Fibroblast of skin of right quadriceps (primary cell): Measurements from ENCODE around the gene EFCAB8.
A peak's percentile ranks its signal among the peaks of the same experiment; 100 is the strongest.
"Not testable (repeated sequence)": the region's sequence is repeated elsewhere in the genome, so short reads cannot be mapped to it uniquely, and the experiment has no call there.

Source experiments
- DNase-seq: peaks from one replicate; pipeline ENCODE4 v3.0.0-alpha.2; 2013

The EFCAB8 gene

DNA sequence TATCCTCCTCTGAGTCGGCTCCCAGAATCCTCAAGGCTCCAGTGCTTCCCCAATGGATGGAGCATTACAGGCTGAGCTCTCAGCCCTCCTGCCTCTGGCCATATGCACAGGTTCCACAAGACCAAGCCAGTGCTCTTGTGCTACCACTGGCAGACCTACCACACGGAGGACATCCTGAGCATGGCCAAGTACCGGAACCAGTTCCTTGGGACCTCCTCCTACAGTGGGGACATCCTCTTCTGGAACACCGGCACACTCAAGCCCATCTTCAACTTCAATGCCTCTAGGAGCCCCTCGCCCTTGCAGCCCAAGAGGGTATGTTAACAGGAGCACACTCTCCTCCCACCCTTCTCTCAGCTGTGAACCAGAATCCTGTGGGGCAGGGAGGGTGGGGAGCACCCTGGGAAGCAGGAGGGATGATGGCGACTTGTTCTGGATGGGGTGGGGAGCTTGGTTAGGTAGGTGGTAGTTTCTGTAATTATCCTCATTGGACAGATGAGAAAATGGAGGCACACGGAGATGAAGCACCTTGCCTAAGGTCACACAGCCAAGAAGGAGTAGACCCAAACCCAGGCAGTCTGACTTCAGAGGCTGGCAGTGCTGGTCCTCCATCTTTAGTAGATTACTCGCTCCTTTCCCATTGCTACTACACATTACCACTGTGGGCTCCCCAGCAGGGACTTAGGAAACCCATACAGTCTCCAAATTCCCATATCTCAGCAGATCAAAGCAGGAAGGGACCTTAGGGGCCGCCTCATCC lies 58.6 kb downstream of the EFCAB8 start:
- no peak for DNase-seq

DNA sequence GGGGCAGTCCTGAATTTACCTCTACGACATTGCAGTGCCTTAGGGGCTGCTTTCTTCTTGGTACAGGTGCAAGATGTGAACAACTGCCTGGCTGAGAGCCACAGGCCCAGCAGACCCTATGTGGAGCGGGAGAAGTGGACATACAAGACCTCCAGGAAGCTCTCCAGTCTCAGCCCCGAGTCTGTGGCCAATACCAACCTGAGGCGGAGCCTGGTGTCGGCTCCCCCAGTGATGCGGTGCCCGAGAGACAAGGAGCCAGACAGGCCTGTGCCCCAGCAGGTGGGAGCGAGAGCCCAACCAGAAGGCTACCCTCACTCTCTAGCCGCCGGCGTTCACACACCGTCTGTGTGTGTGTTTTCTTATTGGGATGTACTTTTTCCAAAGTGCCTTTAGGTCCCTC lies 59.6 kb downstream of the EFCAB8 start:
- no peak for DNase-seq

GRCh38 chr20:32918751-32919150 lies 60.0 kb downstream of the EFCAB8 start:
- DNase-seq: no peak

GRCh38 chr20:32920066-32920465 lies 61.3 kb downstream of the EFCAB8 start:
- DNase-seq: no peak

- DNase-seq: no peak
Observed at GRCh38 chr20:32920530-32921298, 62.0 kb downstream of the EFCAB8 start.

DNA sequence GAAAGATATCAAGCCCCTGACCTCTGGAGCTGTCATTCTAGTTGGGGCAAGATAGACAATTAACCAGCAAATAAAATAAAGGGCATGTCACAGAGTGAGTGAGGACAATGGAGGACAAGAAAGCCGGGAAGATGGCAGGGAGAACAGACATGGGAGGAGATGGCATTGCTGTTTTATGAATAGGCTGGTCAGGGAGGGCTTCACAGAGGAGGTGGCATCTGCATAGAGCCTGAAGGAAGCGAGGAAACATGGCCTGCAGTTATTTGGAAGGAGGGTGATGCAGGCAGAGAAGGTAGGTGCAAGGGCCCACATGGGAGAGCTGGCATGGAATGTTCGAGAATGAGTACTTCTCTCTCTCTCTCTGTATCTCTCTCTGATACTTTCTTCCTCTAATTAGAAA lies 63.7 kb downstream of the EFCAB8 start:
- no peak for DNase-seq

DNA sequence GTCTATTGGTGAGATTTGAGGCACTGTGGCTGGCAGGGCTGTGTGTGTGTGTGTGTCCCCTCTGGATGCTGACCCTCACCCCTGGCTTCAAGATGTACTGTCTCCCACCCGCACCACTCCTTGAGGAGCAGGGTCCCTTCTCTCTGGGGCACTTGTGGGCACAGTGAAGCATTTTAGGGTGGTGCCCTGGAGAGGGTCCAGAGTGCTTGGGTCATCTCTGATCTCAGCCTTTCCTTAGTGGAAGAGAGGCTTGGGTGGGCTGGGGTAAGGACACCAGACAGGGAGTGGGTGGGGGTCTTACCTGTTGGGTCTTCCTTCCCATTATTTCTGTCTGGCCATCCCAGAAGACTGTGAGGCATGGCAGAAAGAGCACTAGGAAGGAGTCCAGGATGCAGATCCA lies 66.1 kb downstream of the EFCAB8 start:
- DNase-seq: no peak

DNA sequence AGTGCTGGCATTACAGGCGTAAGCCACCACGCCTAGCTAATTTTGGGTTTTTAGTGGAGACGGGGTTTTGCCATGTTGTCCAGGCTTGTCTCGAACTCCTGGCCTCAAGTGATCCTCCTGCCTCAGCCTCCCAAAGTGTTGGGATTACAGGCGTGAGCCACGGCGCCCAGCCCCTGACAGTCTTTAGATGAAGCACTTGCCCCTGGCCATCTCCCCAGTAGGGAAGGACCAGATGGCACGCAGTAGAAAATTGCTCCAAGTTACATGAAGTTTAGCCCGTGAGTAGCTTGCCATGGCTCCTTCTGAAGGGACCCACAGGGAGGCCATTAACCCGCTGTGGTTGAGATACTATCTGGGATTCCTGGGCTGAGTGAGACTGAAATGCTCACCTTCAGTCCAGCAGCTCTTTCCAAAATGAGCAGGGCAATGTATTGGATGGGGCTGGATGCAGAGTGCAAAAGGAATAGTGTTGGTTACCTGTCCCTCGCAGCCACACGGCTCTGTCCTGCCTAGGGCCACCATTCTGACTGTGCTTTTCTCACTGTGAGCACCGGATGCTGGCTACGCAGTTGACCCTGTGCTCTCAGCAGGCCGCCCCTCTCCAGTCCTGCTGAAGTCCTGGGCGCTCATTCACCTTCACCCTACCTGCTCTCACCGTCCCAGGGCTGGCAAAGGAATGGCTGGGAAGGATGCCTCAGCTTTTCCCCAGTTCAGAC lies 66.9 kb downstream of the EFCAB8 start:
- no peak for DNase-seq

DNA sequence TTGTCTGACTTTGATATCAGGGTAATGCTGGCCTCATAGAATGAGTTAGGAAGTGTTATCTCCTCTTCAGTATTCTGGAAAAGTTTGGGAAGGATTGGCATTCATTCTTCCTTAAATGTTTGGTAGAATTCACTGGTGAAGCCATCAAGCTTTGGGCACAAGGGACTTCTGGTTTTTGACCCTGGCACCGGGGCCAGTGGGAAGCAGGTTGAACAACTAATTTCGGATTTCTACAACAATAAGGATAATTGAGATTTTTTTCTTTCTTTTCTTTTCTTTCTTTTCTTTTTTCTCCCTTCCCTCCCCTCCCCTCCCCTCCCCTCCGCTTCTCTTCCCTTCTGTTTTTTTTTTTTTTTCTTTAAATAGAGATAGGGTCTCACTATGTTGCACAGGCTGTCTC lies 70.4 kb downstream of the EFCAB8 start:
- no peak for DNase-seq

DNA sequence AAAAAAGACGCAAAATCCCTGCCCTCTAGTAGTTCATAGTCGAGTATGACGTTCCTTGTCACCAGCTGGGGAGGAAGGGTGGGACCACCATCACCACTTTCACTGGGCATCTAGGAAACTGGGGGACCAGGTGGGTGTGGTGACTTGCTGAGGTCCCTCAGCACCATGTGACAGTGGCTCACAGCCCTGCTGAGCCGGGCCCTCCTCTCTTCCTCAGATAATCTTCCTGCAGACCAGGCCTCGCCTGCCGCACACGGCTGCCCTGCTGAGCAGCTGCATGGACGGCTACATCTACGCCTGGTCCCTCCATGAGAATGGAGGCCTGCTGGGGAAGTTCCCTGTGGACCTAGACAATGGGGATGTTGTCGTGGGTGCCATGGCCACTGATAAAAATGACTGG lies 71.5 kb downstream of the EFCAB8 start:
- no peak for DNase-seq

DNA sequence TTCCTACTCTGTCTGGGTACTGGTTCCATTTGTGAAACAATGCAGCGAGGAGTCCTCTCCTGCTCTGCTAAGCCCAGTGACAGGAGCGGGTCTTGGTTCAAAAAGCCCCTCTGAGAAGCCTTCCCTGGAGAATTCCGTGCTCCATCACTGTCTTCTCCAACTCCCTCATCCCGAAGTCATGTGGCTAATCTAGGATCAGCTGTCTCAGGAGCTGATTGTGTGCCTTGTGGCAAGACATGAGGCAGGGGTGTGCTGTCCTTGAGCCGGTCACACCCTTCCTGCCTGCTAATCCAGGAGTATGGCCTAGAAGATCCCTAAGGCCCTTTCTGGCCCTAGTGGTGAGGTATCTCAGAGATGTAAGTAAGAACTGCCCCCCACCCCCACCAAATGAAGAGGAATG lies 72.0 kb downstream of the EFCAB8 start:
- no peak for DNase-seq

DNA sequence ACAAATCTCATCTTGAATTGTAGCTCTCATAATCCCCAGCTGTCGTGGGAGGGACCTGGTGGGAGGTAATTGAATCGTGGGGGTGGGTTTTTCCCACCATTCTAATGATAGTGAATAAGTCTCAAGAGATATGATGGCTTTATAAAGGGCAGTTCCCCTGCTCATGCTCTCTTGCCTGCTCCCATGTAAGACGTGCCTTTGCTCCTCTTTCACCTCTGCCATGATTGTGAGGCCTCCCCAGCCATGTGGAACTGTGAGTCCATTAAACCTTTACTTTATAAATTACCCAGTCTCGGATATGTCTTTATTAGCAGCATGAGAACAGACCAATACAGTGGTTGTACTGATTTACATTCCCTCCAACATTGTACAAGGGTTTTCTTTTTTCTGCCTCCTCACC lies 75.9 kb downstream of the EFCAB8 start:
- no peak for DNase-seq

DNA sequence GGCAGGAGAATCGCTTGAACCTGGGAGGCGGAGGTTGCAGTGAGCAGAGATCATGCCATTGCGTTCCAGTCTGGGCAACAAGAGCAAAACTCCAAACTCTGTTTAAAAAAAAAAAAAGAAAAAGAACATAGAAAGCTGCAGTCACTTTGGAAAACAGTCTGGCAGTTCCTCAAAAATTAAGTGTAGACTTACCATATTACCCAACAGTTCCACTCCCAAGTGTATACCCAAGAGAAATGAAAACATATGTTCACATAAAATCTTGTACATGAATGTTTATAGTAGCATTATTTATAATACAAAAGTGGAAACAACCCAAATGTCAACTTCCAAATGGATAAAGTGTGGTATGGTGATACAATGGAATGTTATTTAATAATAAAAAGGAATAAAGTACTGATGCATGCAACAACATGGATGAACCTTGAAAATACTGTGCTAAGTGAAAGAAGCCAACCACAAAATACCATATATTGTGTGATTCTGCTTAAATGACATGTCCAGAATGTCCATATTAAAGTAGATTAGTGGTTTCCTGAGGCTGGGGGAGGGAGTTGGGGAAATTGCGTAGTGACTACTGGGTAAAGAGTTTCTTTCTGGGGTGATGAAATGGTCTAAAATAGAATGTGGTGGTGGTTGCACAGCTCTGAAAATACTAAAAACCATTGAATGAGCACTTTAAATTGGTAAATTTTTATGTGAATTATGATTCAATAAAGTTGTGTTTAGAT lies 82.6 kb downstream of the EFCAB8 start:
- peak; percentile 28 for DNase-seq

DNA sequence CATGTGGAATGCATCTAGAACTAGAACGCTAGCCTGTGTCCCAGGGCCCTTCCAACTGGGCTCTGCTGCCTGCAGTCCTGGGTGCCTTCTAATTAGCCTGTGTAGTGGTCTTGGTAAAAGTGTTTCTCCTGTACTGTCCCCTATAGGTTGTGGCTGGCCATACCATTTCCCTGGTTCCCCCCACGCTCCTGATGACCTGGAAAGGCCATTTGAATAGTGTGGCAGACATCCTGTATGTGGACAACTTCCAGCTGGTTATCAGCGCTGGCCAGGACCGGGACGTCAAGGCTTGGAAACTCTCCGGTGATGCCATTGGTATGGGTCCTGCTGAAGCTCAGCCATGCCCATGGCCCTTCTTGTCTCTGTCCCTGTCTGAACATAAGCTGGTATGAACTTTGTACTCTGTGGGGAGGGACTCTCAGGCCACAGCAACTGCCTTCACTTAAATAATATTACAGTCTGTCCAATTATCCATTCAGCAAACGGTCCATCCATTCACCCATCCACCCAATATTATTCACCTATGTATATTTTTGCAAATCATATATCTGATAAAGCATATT lies 84.8 kb downstream of the EFCAB8 start:
- DNase-seq: no peak

DNA sequence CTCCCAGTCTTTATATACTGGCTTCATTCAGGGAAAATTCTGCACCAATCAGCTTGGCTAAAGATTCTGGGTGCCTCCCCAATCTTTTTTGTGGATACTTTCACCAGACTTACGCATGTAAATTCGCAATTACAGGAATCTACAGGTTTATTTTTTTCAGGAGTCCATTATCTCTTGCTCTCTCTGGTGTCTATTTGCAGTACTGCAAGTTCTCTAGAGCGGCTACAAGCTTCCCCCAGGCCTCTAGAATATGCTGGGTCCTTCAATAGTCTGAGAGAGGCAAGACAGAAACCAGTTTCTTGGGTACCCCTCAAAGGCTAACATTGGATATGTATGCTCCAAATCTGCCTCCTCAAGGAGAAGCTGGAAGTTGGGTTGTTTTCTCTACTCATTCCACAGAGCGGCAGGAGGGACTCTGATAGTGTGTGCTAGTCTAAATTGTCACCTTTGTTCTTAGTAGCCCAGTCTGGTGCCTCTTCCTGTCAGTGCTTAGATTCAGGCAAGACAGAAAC lies 87.0 kb downstream of the EFCAB8 start:
- peak; percentile 11 for DNase-seq

DNA sequence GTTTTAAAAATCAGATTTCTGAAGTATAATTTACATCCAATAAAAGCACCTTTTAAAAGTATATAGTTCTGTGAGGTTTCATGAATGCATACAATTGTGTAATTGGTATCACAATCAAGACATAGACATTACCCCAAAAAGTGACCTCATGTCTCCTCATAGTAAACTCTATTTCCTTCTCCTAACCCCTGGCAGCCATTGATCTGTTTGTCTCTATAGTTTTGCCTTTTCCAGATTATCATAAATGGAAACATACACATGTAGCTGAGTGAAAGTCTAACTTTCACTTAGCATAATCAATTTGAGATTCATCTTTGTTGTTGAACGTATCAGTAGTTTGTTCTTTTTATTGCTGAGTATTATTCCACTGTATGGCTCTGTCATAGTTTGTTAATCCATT lies 87.9 kb downstream of the EFCAB8 start:
- no peak for DNase-seq

GRCh38 chr20:32950539-32950938 lies 91.8 kb downstream of the EFCAB8 start:
- not testable (repeated sequence) for DNase-seq

DNA sequence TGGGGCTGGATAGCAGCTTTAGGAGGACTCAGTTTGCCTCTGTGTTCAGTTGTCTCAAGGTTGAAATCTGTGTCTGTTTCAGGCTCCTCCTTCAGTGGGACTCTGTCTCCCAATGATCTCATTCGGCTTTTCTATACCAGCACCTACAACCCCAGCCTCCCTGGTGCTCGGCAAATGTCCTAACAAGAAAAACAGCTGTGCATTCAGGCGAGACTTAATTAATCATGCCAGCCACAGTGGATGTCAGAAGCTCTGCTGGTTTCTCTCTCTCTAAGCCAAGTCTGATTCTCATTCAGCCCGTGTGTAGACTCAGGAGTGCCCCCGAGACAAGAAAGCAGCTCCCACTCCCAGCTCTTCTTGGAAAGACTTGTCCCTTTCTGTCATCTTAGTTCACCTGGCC lies 98.7 kb downstream of the EFCAB8 start:
- no peak for DNase-seq

DNA sequence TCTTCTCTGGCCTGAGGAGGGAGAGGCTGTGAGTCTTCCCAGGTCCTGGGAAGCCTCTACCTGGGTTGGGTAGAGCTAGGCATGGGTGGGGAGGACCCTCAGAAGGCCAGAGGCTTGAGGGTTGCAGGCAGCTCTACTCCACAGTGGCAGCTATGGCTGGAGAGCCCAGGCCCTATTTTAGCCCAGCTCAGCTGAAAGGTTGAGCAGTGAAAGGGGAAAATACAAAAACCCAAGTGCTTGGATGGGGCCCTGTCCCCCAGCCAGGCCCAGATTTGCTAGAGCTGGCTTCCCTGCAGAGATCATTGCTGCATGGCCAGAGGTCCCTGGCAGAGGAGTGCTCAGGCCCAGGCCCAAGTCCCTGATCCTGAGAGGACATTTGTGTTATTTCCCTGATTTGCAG lies 99.9 kb downstream of the EFCAB8 start:
- no peak for DNase-seq

DNA sequence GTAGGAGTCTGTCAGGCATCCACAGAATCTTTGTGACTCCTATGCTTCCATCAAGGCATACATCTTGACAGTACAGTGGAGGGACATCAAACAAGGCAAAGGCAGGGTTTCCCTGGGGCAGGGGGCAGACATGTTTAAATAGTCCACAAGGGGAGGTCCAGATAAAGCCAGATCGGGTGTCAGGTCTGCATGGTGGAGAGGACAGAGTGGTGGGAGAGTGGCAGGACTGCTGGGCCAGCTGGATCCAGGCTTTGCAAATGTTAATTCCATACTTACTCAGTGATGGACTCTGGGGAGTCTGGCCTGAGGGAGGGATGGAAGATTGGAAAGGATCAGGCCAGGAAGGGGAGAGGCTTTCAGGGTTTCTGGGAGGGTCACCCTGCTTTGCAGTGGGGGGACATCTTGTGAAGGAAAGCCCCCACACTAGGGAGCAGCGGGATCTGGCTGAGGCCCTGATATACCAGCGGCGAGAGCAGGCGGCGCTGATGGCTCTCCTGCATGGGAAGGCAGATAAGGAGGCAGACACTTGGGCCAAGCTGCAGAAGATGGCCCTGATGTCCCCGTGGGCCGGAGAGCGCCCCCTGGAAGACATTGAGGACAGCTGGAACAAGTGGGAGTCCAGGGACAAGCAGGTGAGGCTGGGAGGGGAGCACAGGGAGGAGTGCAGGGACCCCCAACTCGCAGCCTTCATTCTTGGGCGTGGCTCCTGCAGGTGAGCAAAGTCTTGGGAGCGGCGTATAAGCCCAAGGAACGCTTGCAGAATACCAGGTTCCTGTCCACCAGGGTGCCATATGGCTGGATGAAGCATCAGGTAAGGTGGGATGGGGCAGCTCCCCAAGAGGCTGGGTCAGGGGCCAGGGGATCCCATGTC lies 100.9 kb downstream of the EFCAB8 start:
- no peak for DNase-seq

DNA sequence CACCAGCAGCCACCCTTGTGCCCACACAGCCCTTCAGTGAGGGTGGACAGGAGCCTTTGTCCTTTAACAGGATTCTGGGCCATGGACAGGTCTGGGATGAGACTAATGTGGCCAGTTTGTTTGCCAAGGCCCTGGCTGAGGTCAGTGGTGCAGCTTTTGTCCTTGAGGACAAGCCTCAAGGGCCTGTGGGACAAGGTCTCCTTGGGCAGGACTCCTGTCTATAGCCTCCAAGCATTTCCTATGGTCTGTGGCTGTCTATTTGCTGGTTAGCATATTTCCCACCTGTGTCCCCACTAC lies 101.4 kb downstream of the EFCAB8 start:
- no peak for DNase-seq
